Keratinocyte (primary cell): Measurements from ENCODE around the gene TMEM123. TPM values are rescaled to one million over a fixed set of nuclear protein-coding genes. Genes with fewer than 3 reads are reported as not detected.

Experiments
- DNase-seq: peaks from one replicate; pipeline ENCODE4 v3.0.0-alpha.2; 2011; ENCODE audit warnings: low read depth, missing footprints, low spot score
- FAIRE-seq: peaks from 2 replicates; lab custom pipeline; 2011; peaks lifted over from hg19 to GRCh38; lab: Jason Lieb, UNC
- H2AFZ ChIP-seq: 2 replicates; pipeline ENCODE4 v1.6.0; 2012; ENCODE audit warnings: low read length, control low read depth, inconsistent platforms; ENCODE audit not compliant: control insufficient read depth
- H3K27ac ChIP-seq: 2 replicates; pipeline ENCODE4 v1.5.1; 2011; ENCODE audit warnings: low read length; ENCODE audit not compliant: control insufficient read depth, insufficient read depth
- H3K27me3 ChIP-seq: 3 replicates; pipeline ENCODE4 v1.6.0; 2011; ENCODE audit warnings: low read length; ENCODE audit not compliant: control insufficient read depth, insufficient read depth; ENCODE audit errors: extremely low read depth
- H3K36me3 ChIP-seq, 2 experiments: 2 replicates in 1 of 2; 3 replicates in 1 of 2; pipeline ENCODE4 v1.5.1; 2011; ENCODE audit warnings: low read length in 2 of 2, mild to moderate bottlenecking in 1 of 2; ENCODE audit not compliant: control insufficient read depth in 2 of 2, insufficient read depth in 2 of 2; ENCODE audit errors: extremely low read depth in 1 of 2
- H3K4me1 ChIP-seq: 3 replicates; pipeline ENCODE4 v1.5.1; 2011; ENCODE audit warnings: low read length; ENCODE audit not compliant: control insufficient read depth, insufficient read depth; ENCODE audit errors: extremely low read depth
- H3K4me2 ChIP-seq: 3 replicates; pipeline ENCODE4 v1.6.0; 2011; ENCODE audit warnings: low read depth, low read length; ENCODE audit not compliant: control insufficient read depth, insufficient read depth; ENCODE audit errors: extremely low read depth
- H3K4me3 ChIP-seq, 3 experiments: fragments of 200-600 bp in 1 of 3; sonication (generic) in 1 of 3; 2 replicates in 2 of 3; 3 replicates in 1 of 3; pipeline ENCODE4 v1.5.1; 2011 to 2016; ENCODE audit warnings: low read length in 3 of 3, mild to moderate bottlenecking in 3 of 3, control low read depth in 2 of 3, inconsistent platforms in 1 of 3, low read depth in 1 of 3, mixed read lengths in 1 of 3, mixed run types in 1 of 3, moderate library complexity in 1 of 3; ENCODE audit not compliant: control insufficient read depth in 2 of 3, insufficient read depth in 2 of 3; ENCODE audit errors: extremely low read depth in 1 of 3
- H3K79me2 ChIP-seq: 2 replicates; pipeline ENCODE4 v1.6.0; 2012; ENCODE audit warnings: low read length; ENCODE audit not compliant: control insufficient read depth, insufficient read depth
- H3K9ac ChIP-seq: 3 replicates; pipeline ENCODE4 v1.6.0; 2011; ENCODE audit warnings: low read length; ENCODE audit not compliant: control insufficient read depth, insufficient read depth; ENCODE audit errors: extremely low read depth
- H3K9me1 ChIP-seq: 3 replicates; pipeline ENCODE4 v1.6.0; 2011; ENCODE audit warnings: low read length; ENCODE audit not compliant: control insufficient read depth, insufficient read depth; ENCODE audit errors: extremely low read depth
- H3K9me3 ChIP-seq: 2 replicates; pipeline ENCODE4 v1.5.1; 2012; ENCODE audit warnings: low read depth, low read length; ENCODE audit not compliant: control insufficient read depth
- H4K20me1 ChIP-seq: 3 replicates; pipeline ENCODE4 v1.6.0; 2011; ENCODE audit warnings: low read length; ENCODE audit not compliant: control insufficient read depth, insufficient read depth; ENCODE audit errors: extremely low read depth
- EZH2 ChIP-seq: IDR thresholded peaks from one replicate; pipeline ENCODE4 v1.6.1; 2012; ENCODE audit warnings: inconsistent platforms, mild to moderate bottlenecking, low read length, moderate library complexity
- dilution Hi-C: fragments of 300-500 bp; cut with MboI; formaldehyde crosslinking; loops from one replicate; pipeline ENCODE4 v1.7.0; 2020; ENCODE audit warnings: low sequenced_read_pairs; ENCODE audit not compliant: extremely low pct_ligation_motif_present
- polyA plus RNA-seq, 5 experiments: library from polyadenylated mRNA; depleted of rRNA in 3 of 5; stranded (reverse) in 3 of 5; stranded (forward) in 1 of 5; unstranded in 1 of 5; fragments of >200 nt; gene quantifications; 1 replicate in 1 of 5; 2 replicates in 3 of 5; 3 replicates in 1 of 5; pipeline versions ENCODE4 v1.2.1 to v1.2.3, GENCODE V29; 2011 to 2012; ENCODE audit warnings: missing spikeins in 2 of 5, low read depth in 1 of 5, low replicate concordance in 1 of 5
- TF ChIP-seq, protein P1 (sequence below), 3 experiments: IDR thresholded peaks in 1 of 3; conservative IDR thresholded peaks in 1 of 3; optimal IDR thresholded peaks in 1 of 3; 2 replicates in 2 of 3; 3 replicates in 1 of 3; pipeline versions ENCODE3 to v1.5.1; 2011; ENCODE audit warnings: low read length in 3 of 3, mild to moderate bottlenecking in 3 of 3, moderate library complexity in 2 of 3, control low read depth in 1 of 3, inconsistent platforms in 1 of 3; ENCODE audit not compliant: insufficient read depth in 2 of 3; ENCODE audit errors: extremely low read depth in 1 of 3

Gene TMEM123
- polyA plus RNA-seq, 1 donor (not counting 4 experiments of a cell fraction or from before 2014, with no cell fraction given) = 408 TPM

DNA sequence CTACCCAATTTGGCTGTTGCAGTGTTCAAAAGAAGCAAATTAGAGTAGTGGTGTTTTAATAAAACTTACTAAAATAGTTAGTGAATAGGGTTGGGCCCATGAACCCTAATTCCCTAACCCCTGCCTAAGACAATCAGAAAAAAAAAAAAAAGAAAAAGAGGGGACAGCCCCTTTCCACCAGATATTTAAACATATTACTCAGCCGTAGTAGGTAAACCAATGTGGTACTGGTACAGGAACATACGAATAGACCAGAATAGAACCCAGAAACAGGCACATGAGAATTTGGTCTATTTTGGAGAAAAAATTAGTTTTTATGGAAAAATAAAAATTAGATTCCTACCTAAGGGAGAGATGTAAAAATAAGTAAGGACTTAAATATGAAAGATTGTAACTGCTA is 39.4 kb upstream of the TMEM123 start:
- TF ChIP-seq, protein P1, sequence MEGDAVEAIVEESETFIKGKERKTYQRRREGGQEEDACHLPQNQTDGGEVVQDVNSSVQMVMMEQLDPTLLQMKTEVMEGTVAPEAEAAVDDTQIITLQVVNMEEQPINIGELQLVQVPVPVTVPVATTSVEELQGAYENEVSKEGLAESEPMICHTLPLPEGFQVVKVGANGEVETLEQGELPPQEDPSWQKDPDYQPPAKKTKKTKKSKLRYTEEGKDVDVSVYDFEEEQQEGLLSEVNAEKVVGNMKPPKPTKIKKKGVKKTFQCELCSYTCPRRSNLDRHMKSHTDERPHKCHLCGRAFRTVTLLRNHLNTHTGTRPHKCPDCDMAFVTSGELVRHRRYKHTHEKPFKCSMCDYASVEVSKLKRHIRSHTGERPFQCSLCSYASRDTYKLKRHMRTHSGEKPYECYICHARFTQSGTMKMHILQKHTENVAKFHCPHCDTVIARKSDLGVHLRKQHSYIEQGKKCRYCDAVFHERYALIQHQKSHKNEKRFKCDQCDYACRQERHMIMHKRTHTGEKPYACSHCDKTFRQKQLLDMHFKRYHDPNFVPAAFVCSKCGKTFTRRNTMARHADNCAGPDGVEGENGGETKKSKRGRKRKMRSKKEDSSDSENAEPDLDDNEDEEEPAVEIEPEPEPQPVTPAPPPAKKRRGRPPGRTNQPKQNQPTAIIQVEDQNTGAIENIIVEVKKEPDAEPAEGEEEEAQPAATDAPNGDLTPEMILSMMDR (optimal IDR thresholded peaks at IDR 0.05 in 1 of 3, IDR thresholded peaks at IDR 0.05 in 1 of 3, conservative IDR thresholded peaks at IDR 0.05 in 1 of 3; ENCODE audit: extremely low read depth in 1 of 3, insufficient read depth in 2 of 3, low read length in 3 of 3) = no peak
- no peak for TF ChIP-seq EZH2
- dilution Hi-C loops = no loop called here
- H3K27me3 ChIP-seq = no peaks in the 10 kb centered on the region
- H3K9me3 ChIP-seq = no peaks in the 10 kb centered on the region
- no peak overlapping the region for H3K9ac ChIP-seq
- H3K4me2 ChIP-seq = no peak overlapping the region
- H3K79me2 ChIP-seq = no peaks in the 10 kb centered on the region
- DNase-seq (no peak), FAIRE-seq (no peak)
- H3K4me3 ChIP-seq = no peak overlapping the region
- no peak overlapping the region for H3K27ac ChIP-seq
- H3K9me1 ChIP-seq = no peaks in the 10 kb centered on the region
- no peaks in the 10 kb centered on the region for H4K20me1 ChIP-seq
- no peak overlapping the region for H2AFZ ChIP-seq
- no peaks in the 10 kb centered on the region for H3K36me3 ChIP-seq
- peaks cover 6% of the 10 kb centered on the region for H3K4me1 ChIP-seq

GRCh38 chr11:102489186-102490145 is 36.9 kb upstream of the TMEM123 start:
- H3K4me1 ChIP-seq = no peaks in the 10 kb centered on the region
- H4K20me1 ChIP-seq = no peaks in the 10 kb centered on the region
- no peak overlapping the region for H3K4me3 ChIP-seq
- no peak overlapping the region for H3K27ac ChIP-seq
- TF ChIP-seq EZH2 = no peak
- TF ChIP-seq, protein P1 (optimal IDR thresholded peaks at IDR 0.05 in 1 of 3, IDR thresholded peaks at IDR 0.05 in 1 of 3, conservative IDR thresholded peaks at IDR 0.05 in 1 of 3; ENCODE audit: extremely low read depth in 1 of 3, insufficient read depth in 2 of 3, low read length in 3 of 3) = no peak
- no peak for FAIRE-seq
- no peak overlapping the region for H3K4me2 ChIP-seq
- DNase-seq = no peak
- H3K27me3 ChIP-seq = no peaks in the 10 kb centered on the region
- H2AFZ ChIP-seq = no peak overlapping the region
- dilution Hi-C loops = no loop called here
- no peaks in the 10 kb centered on the region for H3K36me3 ChIP-seq
- H3K9me3 ChIP-seq = no peaks in the 10 kb centered on the region
- H3K79me2 ChIP-seq = no peaks in the 10 kb centered on the region
- no peak overlapping the region for H3K9ac ChIP-seq
- H3K9me1 ChIP-seq = no peaks in the 10 kb centered on the region
